Activated naive CD4-positive, alpha-beta T cell treated with anti-CD3 and anti-CD28 coated beads for 36 hours (primary cell): ENCODE data around the gene SERPINA4. TPM values are rescaled to one million over a fixed set of nuclear protein-coding genes. Genes with fewer than 3 reads are reported as not detected.
"Not testable (repeated sequence)": the region's sequence is repeated elsewhere in the genome, so short reads cannot be mapped to it uniquely, and the experiment has no call there.

ENCODE experiments used
- CTCF ChIA-PET: fragments of 350-600 bp; sonication (Branson Sonifier 250); formaldehyde crosslinking; loops from one replicate; lab custom pipeline; 2021; ENCODE audit warnings: antibody characterized with exemption; lab: Charles Lee
- DNase-seq: peaks from one replicate; pipeline ENCODE4 v3.0.0-alpha.2; 2020
- H3K27ac Mint-ChIP-seq: one replicate; pipeline ENCODE4 v1.8.0; 2021; ENCODE audit warnings: mild to moderate bottlenecking, mixed read lengths
- H3K27me3 Mint-ChIP-seq: one replicate; pipeline ENCODE4 v1.8.0; 2021; ENCODE audit warnings: low read depth, mixed read lengths
- H3K36me3 Mint-ChIP-seq: one replicate; pipeline ENCODE4 v1.8.0; 2021; ENCODE audit warnings: low read depth, mixed read lengths
- H3K4me1 Mint-ChIP-seq: one replicate; pipeline ENCODE4 v1.8.0; 2021; ENCODE audit warnings: low read depth, mixed read lengths
- H3K4me3 Mint-ChIP-seq: one replicate; pipeline ENCODE4 v1.8.0; 2021; ENCODE audit warnings: mild to moderate bottlenecking, moderate library complexity, mixed read lengths
- H3K9me3 Mint-ChIP-seq: one replicate; pipeline ENCODE4 v1.8.0; 2021; ENCODE audit warnings: mixed read lengths
- intact Hi-C: fragments of 100-400 bp; cut with micrococcal nuclease; formaldehyde crosslinking; loops from one replicate; pipeline ENCODE4 v1.15.1; 2023
- total RNA-seq, 2 experiments: library from RNA; stranded (reverse); gene quantifications; one replicate each; pipeline ENCODE4 v1.2.3, GENCODE V29; 2021

The SERPINA4 gene
- total RNA-seq, 2 experiments from 2014 or later, result not detected

DNA sequence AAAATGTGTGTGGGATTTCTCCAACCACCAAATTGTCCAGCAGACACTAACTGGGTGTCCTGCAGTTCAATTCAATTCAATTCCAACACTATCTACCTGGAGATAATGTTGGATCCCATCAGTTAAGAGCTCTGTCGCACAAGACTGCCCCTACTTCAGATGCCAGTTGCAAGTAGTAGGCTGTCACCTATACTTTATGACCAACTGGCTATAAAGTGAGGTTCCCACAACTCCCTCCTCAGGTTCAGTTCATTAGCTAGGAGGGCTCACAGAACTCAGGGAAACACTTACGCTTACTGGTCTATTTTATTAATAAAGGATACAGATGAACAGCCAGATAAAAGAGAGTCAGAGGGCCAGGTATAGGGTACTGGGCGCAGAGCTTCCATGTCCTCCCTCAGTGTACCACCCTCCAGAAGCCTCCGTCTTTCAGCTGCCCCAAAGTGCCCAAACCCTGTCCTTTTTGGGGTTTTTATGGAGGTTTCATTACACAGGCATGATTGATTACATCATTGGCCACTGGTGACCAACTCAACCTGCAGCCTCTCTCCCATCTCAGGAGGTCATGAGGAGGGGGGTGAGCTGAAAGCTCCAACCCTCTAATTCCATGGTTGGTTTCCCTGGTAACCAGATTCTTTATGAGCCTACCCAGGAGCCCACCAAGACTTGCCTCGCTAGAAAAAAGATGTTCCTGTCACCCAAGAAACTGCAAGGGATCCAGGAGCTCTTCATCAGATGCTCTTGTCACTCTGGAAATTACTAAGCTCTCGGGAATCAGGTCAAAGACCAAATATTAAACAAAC, 12.4 kb downstream of the SERPINA4 start:
- H3K9me3 Mint-ChIP-seq, result no peaks in the 10 kb centered on the region
- intact Hi-C loops, result no loop called here
- no peaks in the 10 kb centered on the region for H3K36me3 Mint-ChIP-seq
- no peak overlapping the region for H3K4me3 Mint-ChIP-seq
- no peak overlapping the region for H3K27ac Mint-ChIP-seq
- no peaks in the 10 kb centered on the region for H3K27me3 Mint-ChIP-seq
- no peak for DNase-seq
- H3K4me1 Mint-ChIP-seq, result no peaks in the 10 kb centered on the region
- CTCF ChIA-PET, result interaction anchor here (1.0 kb wide), 1 partner anchor 25 kb away, joined by 5 read pairs; no protein-coding TSS in a partner anchor

DNA sequence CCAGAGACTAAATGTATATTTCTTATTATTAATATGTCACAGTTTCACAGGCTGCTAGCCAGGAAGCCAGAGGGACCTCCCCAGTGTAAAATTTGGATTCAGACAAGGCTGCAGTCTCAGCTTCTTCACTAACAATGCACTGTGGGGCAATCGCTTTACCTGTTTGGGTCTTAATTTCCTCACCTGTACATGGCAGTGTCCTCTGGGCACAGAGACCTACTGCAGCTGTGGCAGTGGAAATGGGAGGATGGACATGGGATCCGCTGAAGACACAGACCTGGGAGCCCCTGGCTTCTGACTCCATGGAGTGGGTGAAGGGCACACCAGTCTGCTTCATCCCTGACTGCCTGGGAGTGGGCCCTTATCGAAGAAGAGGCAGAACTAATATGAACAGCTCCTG, 13.1 kb downstream of the SERPINA4 start:
- H3K9me3 Mint-ChIP-seq, result no peaks in the 10 kb centered on the region
- no peak overlapping the region for H3K4me3 Mint-ChIP-seq
- no peaks in the 10 kb centered on the region for H3K4me1 Mint-ChIP-seq
- DNase-seq, result no peak
- no peak overlapping the region for H3K27ac Mint-ChIP-seq
- CTCF ChIA-PET, result interaction anchor here (1.0 kb wide), 1 partner anchor 25 kb away, joined by 5 read pairs; no protein-coding TSS in a partner anchor
- intact Hi-C loops, result no loop called here
- no peaks in the 10 kb centered on the region for H3K36me3 Mint-ChIP-seq
- no peaks in the 10 kb centered on the region for H3K27me3 Mint-ChIP-seq

DNA sequence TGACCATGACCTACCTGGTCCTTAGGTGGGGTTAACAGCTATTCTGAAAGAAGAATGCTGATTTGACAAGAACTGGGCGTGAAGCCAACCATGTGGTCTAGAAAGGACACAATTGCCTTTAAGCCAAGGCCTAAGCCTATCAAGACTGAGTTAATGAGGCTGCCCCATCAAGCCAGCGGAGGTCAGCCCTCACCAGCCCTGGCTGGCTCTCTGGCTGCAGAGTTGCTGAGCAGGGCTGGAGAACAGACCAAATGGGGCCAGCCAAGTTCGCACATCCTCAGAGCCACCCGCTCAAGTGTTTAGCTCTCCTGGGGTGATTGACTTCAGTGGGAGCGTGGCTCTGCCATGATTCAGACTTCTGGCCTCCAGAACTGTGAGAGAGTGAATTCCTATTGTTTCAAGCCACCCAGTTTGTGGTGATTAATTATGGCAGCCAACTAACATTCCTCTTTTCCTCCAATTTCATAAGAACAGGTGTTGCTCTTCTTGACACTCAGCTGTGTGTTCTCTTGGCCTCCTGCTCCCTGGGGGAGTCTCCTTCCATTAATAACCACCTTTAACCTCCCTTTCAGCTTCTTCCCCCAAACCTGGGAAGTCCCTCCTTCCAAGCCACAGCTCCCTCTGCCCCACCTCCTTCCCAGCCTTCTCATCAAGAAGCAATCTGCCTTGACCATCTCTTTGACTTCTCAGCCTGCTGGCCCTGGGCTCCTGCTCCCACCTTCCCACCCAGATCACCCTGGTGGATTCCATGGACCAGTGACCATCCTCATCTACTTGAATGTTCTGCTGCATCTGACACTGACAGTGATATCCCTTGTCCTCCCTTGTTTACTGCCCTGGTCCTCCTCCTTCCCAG, 14.7 kb downstream of the SERPINA4 start:
- CTCF ChIA-PET, result no interaction called here
- no peak overlapping the region for H3K4me3 Mint-ChIP-seq
- H3K36me3 Mint-ChIP-seq, result no peaks in the 10 kb centered on the region
- no peak overlapping the region for H3K27ac Mint-ChIP-seq
- intact Hi-C loops, result no loop called here
- H3K9me3 Mint-ChIP-seq, result no peaks in the 10 kb centered on the region
- peaks cover 3% of the 10 kb centered on the region for H3K27me3 Mint-ChIP-seq
- no peak for DNase-seq
- H3K4me1 Mint-ChIP-seq, result no peaks in the 10 kb centered on the region

GRCh38 chr14:94577472-94577871, 16.2 kb downstream of the SERPINA4 start:
- CTCF ChIA-PET, H3K4me3 Mint-ChIP-seq: not testable (repeated sequence)

GRCh38 chr14:94578712-94579111, 17.5 kb downstream of the SERPINA4 start:
- Mint-ChIP-seq H3K36me3 (no peaks in the 10 kb centered on the region), H3K9me3 (no peaks in the 10 kb centered on the region), H3K27me3 (peaks cover 4% of the 10 kb centered on the region), H3K4me3 (no peak overlapping the region), H3K4me1 (no peaks in the 10 kb centered on the region), H3K27ac (no peak overlapping the region)
- CTCF ChIA-PET, result no interaction called here
- intact Hi-C loops, result no loop called here
- DNase-seq, result no peak

More at GRCh38 chr14:94577472-94577871, 16.2 kb downstream of the SERPINA4 start:
- H3K36me3 Mint-ChIP-seq, H3K27ac Mint-ChIP-seq, H3K9me3 Mint-ChIP-seq, H3K27me3 Mint-ChIP-seq, intact Hi-C loops, DNase-seq, H3K4me1 Mint-ChIP-seq: not testable (repeated sequence)

DNA sequence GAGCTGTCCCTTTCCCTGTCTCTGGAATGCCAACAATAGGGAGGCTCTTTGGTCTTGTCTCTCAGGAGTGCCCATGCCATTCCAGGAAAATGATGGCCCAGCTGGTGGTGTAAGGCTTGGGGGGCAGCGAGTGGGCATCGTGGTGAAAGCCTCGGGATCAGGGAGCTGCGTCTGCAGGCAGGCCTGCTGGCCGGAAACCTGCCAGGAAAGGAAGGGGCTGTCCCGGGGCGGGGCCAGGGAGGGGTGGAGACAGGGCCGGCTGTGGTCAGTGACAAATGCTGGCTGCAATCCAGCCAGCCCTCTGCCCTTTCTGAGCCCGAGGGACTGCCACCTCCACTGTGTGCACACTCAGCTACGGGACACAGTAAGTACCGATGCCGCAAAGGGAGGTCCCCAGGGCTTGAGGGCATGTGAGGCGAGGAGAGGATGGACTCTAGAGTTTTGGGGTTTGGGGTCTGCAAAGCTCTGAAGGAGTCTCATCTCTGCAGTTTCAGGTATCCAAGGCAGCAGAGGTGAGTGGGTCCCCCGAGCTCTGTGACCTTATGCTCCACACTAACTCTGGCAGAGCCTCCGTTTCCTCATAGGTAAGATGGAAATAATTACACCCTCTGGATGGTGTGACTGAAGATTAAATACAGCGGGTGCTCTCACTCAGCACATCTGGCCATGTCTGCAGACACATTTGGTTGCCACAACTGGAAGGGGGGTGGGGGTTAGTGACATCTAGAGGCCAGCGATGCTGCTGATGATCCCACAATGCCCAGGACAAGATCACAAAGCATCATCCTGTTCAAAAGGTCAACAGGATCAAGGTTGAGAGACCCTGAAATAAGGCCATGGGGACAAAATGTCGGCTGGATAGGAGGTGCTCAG, 20.1 kb downstream of the SERPINA4 start, which contains the start of gene SERPINA5:
Gene SERPINA5 (plus strand): TSS at position 300 of the 873 bp plus-strand sequence. CDS start 5,937 bp downstream, outside the sequence.
- Mint-ChIP-seq H3K36me3 (no peaks in the 10 kb centered on the region), H3K4me1 (no peaks in the 10 kb centered on the region), H3K9me3 (no peaks in the 10 kb centered on the region), H3K4me3 (no peak within 1 kb of the TSS), H3K27ac (no peak within 1 kb of the TSS), H3K27me3 (peaks cover 4% of the 10 kb centered on the region)
- CTCF ChIA-PET, result no interaction called here
- intact Hi-C loops, result no loop called here
- no peak for DNase-seq

DNA sequence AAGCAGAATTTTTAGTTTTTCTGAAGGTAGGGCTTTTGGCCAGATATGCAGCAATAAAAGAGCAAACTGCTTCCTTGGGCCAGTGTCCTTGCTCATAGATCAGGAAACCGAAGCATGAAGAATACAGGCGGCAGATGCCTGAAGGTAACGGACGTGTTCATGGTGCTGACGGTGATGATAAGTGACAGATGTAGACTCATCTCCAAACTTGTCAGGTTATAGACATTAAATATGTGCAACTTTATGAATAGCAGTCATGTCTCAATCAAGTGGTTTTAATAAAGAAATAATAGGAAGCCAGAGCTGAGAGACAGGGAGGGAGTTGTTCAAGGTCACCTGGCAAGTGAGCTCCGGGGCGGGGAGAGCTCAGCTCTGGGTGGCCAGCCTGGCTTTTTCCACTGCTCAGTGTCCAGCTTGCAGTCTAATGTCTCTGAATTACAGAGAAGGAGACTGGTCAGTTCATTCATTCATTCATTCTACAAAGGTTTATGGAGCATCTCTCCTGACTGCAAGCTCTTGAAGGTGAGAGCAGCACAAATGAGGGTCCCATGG, 21.0 kb downstream of the SERPINA4 start:
- Mint-ChIP-seq H3K4me3 (no peak overlapping the region), H3K9me3 (no peaks in the 10 kb centered on the region), H3K4me1 (no peaks in the 10 kb centered on the region), H3K27me3 (peaks cover 8% of the 10 kb centered on the region), H3K27ac (no peak overlapping the region), H3K36me3 (no peaks in the 10 kb centered on the region)
- DNase-seq, result no peak
- intact Hi-C loops, result no loop called here
- CTCF ChIA-PET, result no interaction called here

GRCh38 chr14:94582851-94583250, 21.6 kb downstream of the SERPINA4 start:
- CTCF ChIA-PET, result interaction anchor here (0.8 kb wide), 1 partner anchor 107 kb away, joined by 3 read pairs; no protein-coding TSS in a partner anchor
- DNase-seq, result no peak
- Mint-ChIP-seq H3K27ac (no peak overlapping the region), H3K4me1 (no peaks in the 10 kb centered on the region), H3K27me3 (peaks cover 9% of the 10 kb centered on the region), H3K9me3 (no peaks in the 10 kb centered on the region), H3K36me3 (no peaks in the 10 kb centered on the region), H3K4me3 (no peak overlapping the region)
- intact Hi-C loops, result no loop called here

DNA sequence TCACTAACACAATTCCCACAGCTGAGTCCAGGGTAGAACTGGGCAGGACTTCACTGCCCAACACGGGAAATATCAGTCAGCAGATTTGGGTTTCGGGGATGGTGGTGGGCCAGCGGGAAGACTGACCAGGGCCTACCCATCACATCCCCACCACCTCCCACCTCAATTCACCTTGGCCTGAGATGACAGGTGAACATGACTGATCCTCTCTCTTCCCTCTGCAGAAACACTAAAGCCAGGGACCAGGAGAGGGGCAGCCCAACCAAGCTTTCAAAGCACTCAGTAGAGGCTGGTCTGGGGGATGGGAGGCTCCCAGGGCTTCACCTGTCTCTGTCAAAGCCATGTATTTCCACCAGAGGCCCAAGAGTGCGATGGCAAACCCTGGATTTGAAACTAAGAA, 22.3 kb downstream of the SERPINA4 start:
- no peak overlapping the region for H3K27ac Mint-ChIP-seq
- no peak overlapping the region for H3K4me3 Mint-ChIP-seq
- intact Hi-C loops, result no loop called here
- DNase-seq, result no peak
- H3K9me3 Mint-ChIP-seq, result no peaks in the 10 kb centered on the region
- CTCF ChIA-PET, result interaction anchor here (0.8 kb wide), 1 partner anchor 107 kb away, joined by 3 read pairs; no protein-coding TSS in a partner anchor
- peaks cover 9% of the 10 kb centered on the region for H3K27me3 Mint-ChIP-seq
- H3K36me3 Mint-ChIP-seq, result no peaks in the 10 kb centered on the region
- no peaks in the 10 kb centered on the region for H3K4me1 Mint-ChIP-seq

GRCh38 chr14:94584591-94585280, 23.5 kb downstream of the SERPINA4 start:
- intact Hi-C loops, result no loop called here
- Mint-ChIP-seq H3K4me1 (no peaks in the 10 kb centered on the region), H3K36me3 (no peaks in the 10 kb centered on the region), H3K9me3 (no peaks in the 10 kb centered on the region), H3K4me3 (no peak overlapping the region), H3K27me3 (peaks cover 9% of the 10 kb centered on the region), H3K27ac (no peak overlapping the region)
- no peak for DNase-seq
- CTCF ChIA-PET, result no interaction called here

- Mint-ChIP-seq H3K4me1 (no peaks in the 10 kb centered on the region), H3K27me3 (peaks cover 5% of the 10 kb centered on the region), H3K36me3 (no peaks in the 10 kb centered on the region), H3K4me3 (no peak overlapping the region), H3K9me3 (no peaks in the 10 kb centered on the region), H3K27ac (no peak overlapping the region)
- DNase-seq, result no peak
- intact Hi-C loops, result no loop called here
- CTCF ChIA-PET, result no interaction called here
Observed at GRCh38 chr14:94586635-94587034, 25.4 kb downstream of the SERPINA4 start.
